ENCODE results near the gene GOLGB1. TPM values are rescaled to one million over a fixed set of nuclear protein-coding genes. Genes with fewer than 3 reads are reported as not detected.

GOLGB1 gene
- total RNA-seq, 5 donors from 2014 or later (not counting 1 experiment from before 2014, with no cell fraction given): 33.5 to 47.0 (median 40.1) TPM

DNA sequence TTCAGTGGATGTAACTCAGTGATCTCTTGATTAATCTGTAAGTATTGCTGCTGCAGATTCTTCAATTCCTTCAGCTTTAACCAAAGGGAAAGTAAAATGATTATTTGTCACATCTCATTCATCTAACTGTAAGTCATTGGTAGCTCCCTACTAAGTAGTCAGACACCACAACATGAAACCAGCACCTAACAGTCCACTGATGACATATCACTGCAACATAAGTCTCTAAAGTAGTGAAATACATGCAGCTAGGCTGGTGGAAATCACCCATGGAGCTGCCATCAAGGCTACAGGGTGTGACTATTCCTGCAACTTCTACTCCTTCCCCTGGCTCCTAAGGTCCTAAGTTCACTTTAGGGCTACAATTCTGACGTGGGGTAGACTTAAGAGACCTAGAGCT is 67.7 kb downstream of the GOLGB1 start:
- H3K9me3 Mint-ChIP-seq: peaks cover 5 to 19% (median 8%) of the 10 kb centered on the region in 3 donors
- WGBS (ENCODE audit: insufficient coverage): no CpG with 5 or more reads among the region's 1 CpG
- Histone ChIP-seq H3K9me3 (no peaks in the 10 kb centered on the region), H3K4me3 (ENCODE audit: control insufficient read depth in 1 of 2, extremely low read depth in 1 of 2, low read length in 1 of 2) (no peak overlapping the region), H3K27me3 (replicated peaks in 1 of 2; ENCODE audit: control insufficient read depth in 2 of 2, extremely low read depth in 1 of 2, insufficient read depth in 2 of 2, low read length in 1 of 2) (no peaks in the 10 kb centered on the region), H3K27ac (ENCODE audit: low read length) (no peak overlapping the region), H3K4me1 (ENCODE audit: control insufficient read depth in 1 of 2, extremely low read depth in 1 of 2, insufficient read depth in 2 of 2, low read length in 2 of 2) (no peaks in the 10 kb centered on the region), H3K36me3 (ENCODE audit: control insufficient read depth in 2 of 2, extremely low read depth in 1 of 2, insufficient read depth in 1 of 2, low read length in 1 of 2) (peaks cover 0 to 51% of the 10 kb centered on the region in 2 donors)
- H3K4me3 Mint-ChIP-seq: no peak overlapping the region
- H3K27ac Mint-ChIP-seq: no peak overlapping the region
- no peak for ATAC-seq (replicated peaks in 1 of 4)
- H3K4me1 Mint-ChIP-seq: no peaks in the 10 kb centered on the region
- POLR2A ChIA-PET: no interaction called here
- DNase-seq: no peak
- peaks cover 78% of the 10 kb centered on the region for H3K36me3 Mint-ChIP-seq
- CTCF ChIA-PET: interaction anchor here (0.6 to 1.5 kb wide), 3 partner anchors 11 to 135 kb away, joined by 3 to 5 read pairs (median 3); partner anchors contain the start of gene HCLS1 (in 1 of the 2)
- no peaks in the 10 kb centered on the region for H3K27me3 Mint-ChIP-seq

DNA sequence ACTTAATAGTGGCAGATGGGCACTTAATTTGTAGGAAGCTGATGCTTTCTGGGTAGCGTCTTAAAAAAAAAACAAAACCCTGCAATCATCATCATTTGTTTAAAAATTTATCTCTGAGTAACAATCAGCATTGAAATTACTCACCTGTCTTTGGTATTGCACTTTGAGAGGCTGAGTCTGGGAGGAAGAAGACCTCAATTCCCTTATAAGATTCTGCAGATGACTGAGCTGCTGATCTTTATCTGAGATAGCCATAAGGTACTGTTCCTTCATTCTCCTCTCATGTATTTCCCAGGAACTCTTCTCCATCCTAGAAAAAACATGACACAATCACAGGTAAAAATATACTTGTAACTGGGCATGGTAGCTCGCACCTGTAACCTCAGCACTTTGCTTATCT is 72.4 kb downstream of the GOLGB1 start:
- no peaks in the 10 kb centered on the region for H3K27me3 ChIP-seq (replicated peaks in 1 of 2; ENCODE audit: control insufficient read depth in 2 of 2, extremely low read depth in 1 of 2, insufficient read depth in 2 of 2, low read length in 1 of 2)
- no peak for DNase-seq
- H3K4me3 ChIP-seq (ENCODE audit: control insufficient read depth in 1 of 2, extremely low read depth in 1 of 2, low read length in 1 of 2): no peak overlapping the region
- Mint-ChIP-seq H3K4me3 (no peak overlapping the region), H3K27me3 (no peaks in the 10 kb centered on the region), H3K27ac (no peak overlapping the region), H3K9me3 (no peaks in the 10 kb centered on the region), H3K4me1 (no peaks in the 10 kb centered on the region), H3K36me3 (peaks cover 74% of the 10 kb centered on the region)
- no peaks in the 10 kb centered on the region for H3K4me1 ChIP-seq (ENCODE audit: control insufficient read depth in 1 of 2, extremely low read depth in 1 of 2, insufficient read depth in 2 of 2, low read length in 2 of 2)
- no CpG with 5 or more reads among the region's 2 CpGs for WGBS (ENCODE audit: insufficient coverage)
- POLR2A ChIA-PET: no interaction called here
- ATAC-seq (replicated peaks in 1 of 4): no peak
- no peak overlapping the region for H3K27ac ChIP-seq (ENCODE audit: low read length)
- CTCF ChIA-PET: no interaction called here
- no peaks in the 10 kb centered on the region for H3K9me3 ChIP-seq
- peaks cover 0 to 74% of the 10 kb centered on the region in 2 donors for H3K36me3 ChIP-seq (ENCODE audit: control insufficient read depth in 2 of 2, extremely low read depth in 1 of 2, insufficient read depth in 1 of 2, low read length in 1 of 2)

DNA sequence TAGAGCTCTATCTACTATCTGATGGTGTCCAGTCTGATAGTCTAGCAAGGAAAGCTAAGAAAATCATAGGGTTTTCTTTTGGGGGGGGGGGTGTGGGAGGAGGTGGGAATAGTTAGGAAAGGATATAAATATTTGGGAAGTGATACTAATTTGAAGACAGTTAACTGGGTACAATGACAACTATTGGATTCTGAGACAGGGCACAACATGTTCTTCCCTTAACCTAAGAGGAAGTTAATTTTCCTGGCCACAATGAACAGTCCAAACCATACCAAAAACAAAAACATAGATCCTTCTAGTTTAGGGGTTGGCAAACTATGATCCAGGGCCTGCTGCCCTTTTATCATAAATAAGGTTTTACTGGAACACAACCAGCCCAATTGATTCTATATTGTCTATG is 78.9 kb downstream of the GOLGB1 start:
- POLR2A ChIA-PET: interaction anchor here in 1 of 2 donors (0.6 kb wide), 1 partner anchor 166 kb away, joined by 3 read pairs; no protein-coding TSS in a partner anchor
- Mint-ChIP-seq H3K4me1 (no peaks in the 10 kb centered on the region), H3K36me3 (peaks cover 66% of the 10 kb centered on the region), H3K4me3 (no peak overlapping the region), H3K27ac (no peak overlapping the region), H3K9me3 (no peaks in the 10 kb centered on the region), H3K27me3 (no peaks in the 10 kb centered on the region)
- CTCF ChIA-PET: no interaction called here
- Histone ChIP-seq H3K27ac (ENCODE audit: low read length) (no peak overlapping the region), H3K27me3 (replicated peaks in 1 of 2; ENCODE audit: control insufficient read depth in 2 of 2, extremely low read depth in 1 of 2, insufficient read depth in 2 of 2, low read length in 1 of 2) (no peaks in the 10 kb centered on the region), H3K4me3 (ENCODE audit: control insufficient read depth in 1 of 2, extremely low read depth in 1 of 2, low read length in 1 of 2) (no peak overlapping the region), H3K36me3 (ENCODE audit: control insufficient read depth in 2 of 2, extremely low read depth in 1 of 2, insufficient read depth in 1 of 2, low read length in 1 of 2) (peaks cover 0 to 70% of the 10 kb centered on the region in 2 donors), H3K9me3 (no peaks in the 10 kb centered on the region), H3K4me1 (ENCODE audit: control insufficient read depth in 1 of 2, extremely low read depth in 1 of 2, insufficient read depth in 2 of 2, low read length in 2 of 2) (no peaks in the 10 kb centered on the region)
- ATAC-seq (replicated peaks in 1 of 4): no peak
- no peak for DNase-seq

DNA sequence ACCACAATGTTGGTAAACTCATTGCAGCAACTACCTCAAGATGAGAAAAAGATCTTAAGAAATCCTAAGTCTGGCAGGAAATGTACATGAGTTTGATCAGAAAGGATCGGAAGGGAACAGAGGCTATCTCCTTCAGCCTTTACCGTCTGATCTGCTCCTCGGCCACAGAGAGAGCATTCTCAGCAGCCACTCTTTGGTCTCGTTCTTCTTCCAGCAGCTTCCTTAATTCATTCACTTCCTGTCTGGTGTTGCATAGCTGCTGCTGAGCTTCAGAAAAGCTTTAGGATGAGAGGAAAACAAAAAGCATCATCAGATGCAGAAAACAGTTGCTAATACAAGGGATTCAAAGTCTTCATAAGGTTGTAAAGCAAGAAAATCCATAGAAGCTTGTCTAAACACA is 82.2 kb downstream of the GOLGB1 start:
- Mint-ChIP-seq H3K9me3 (no peaks in the 10 kb centered on the region), H3K4me3 (no peak overlapping the region), H3K27me3 (no peaks in the 10 kb centered on the region), H3K27ac (no peak overlapping the region), H3K36me3 (peaks cover 72% of the 10 kb centered on the region), H3K4me1 (no peaks in the 10 kb centered on the region)
- Histone ChIP-seq H3K9me3 (no peaks in the 10 kb centered on the region), H3K27ac (ENCODE audit: low read length) (no peak overlapping the region), H3K27me3 (replicated peaks in 1 of 2; ENCODE audit: control insufficient read depth in 2 of 2, extremely low read depth in 1 of 2, insufficient read depth in 2 of 2, low read length in 1 of 2) (no peaks in the 10 kb centered on the region), H3K4me1 (ENCODE audit: control insufficient read depth in 1 of 2, extremely low read depth in 1 of 2, insufficient read depth in 2 of 2, low read length in 2 of 2) (no peaks in the 10 kb centered on the region), H3K4me3 (ENCODE audit: control insufficient read depth in 1 of 2, extremely low read depth in 1 of 2, low read length in 1 of 2) (no peak overlapping the region), H3K36me3 (ENCODE audit: control insufficient read depth in 2 of 2, extremely low read depth in 1 of 2, insufficient read depth in 1 of 2, low read length in 1 of 2) (peaks cover 0 to 83% of the 10 kb centered on the region in 2 donors)
- CTCF ChIA-PET: no interaction called here
- WGBS (ENCODE audit: insufficient coverage): 100% methylated on average over 4 of the region's 4 CpGs
- POLR2A ChIA-PET: interaction anchor here (0.5 to 1.2 kb wide), 2 partner anchors 12 to 67 kb away, joined by 4 to 5 read pairs; no protein-coding TSS in a partner anchor
- DNase-seq: no peak
- no peak for ATAC-seq (replicated peaks in 1 of 4)

DNA sequence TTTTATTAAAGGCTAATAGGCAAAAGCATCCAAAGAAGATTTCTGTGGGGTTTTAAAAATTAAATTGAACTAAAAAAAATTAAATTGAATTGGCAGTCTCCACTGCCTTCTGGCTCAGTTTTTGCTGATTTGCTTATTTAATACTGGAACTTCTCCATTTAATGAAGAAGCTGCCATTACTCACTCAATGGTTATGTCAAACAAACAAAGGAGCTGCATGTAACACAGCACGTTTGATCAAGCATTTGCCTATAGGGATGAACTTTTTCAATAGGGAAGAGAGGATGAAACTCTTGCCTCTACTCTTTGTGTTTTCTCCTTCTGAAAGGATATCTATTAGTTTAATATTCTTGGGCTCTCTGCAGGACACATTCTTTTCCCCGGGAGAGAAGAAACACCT is 84.1 kb downstream of the GOLGB1 start:
- peaks cover 60% of the 10 kb centered on the region for H3K36me3 Mint-ChIP-seq
- H3K27ac Mint-ChIP-seq: no peak overlapping the region
- H3K27ac ChIP-seq (ENCODE audit: low read length): no peak overlapping the region

DNA sequence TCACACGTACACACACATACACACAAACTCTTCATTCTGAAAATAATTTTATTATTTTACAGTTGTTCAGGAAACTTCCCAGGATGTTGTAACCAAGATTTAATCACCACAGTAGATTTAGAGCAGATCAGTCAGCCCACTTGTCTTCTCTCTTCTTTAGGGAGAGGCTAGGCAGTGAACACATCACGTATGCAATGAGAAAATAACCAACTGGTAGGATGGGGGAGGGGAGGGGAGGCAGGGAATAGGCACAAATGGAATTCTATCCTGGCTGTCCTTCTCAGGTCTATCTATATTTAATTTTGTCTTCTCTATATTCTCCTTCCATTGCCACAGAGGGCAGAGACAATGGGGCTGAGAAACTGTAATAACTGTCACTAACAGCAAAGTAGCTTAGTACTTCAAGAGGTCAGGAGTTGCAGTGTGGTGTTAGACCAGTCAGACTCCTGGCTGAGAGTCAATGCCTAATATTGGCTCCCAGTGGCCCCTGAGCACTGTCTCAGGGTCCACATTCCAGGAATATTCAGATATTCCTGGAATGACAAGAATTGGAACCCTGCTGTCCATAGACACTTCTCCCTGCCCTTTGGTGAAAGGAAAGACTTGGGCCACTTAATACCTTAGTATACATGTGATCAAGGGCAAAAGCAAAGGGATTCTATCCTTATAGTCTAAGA is 86.2 kb downstream of the GOLGB1 start:
- POLR2A ChIA-PET: interaction anchor here in 1 of 2 donors (0.6 kb wide), 1 partner anchor 141 kb away, joined by 3 read pairs; no protein-coding TSS in a partner anchor
- Mint-ChIP-seq H3K27me3 (no peaks in the 10 kb centered on the region), H3K36me3 (peaks cover 62% of the 10 kb centered on the region), H3K4me3 (no peak overlapping the region), H3K4me1 (peaks cover 33 to 36% (median 35%) of the 10 kb centered on the region in 3 donors), H3K27ac (no peak overlapping the region), H3K9me3 (no peaks in the 10 kb centered on the region)
- CTCF ChIA-PET: interaction anchor here in 1 of 2 donors (0.6 kb wide), 1 partner anchor 116 kb away, joined by 4 read pairs; no protein-coding TSS in a partner anchor
- no CpG with 5 or more reads among the region's 2 CpGs for WGBS (ENCODE audit: insufficient coverage)
- DNase-seq: no peak
- Histone ChIP-seq H3K27ac (ENCODE audit: low read length) (no peak overlapping the region), H3K27me3 (replicated peaks in 1 of 2; ENCODE audit: control insufficient read depth in 2 of 2, extremely low read depth in 1 of 2, insufficient read depth in 2 of 2, low read length in 1 of 2) (no peaks in the 10 kb centered on the region), H3K4me1 (ENCODE audit: control insufficient read depth in 1 of 2, extremely low read depth in 1 of 2, insufficient read depth in 2 of 2, low read length in 2 of 2) (peaks cover 18 to 24% of the 10 kb centered on the region in 2 experiments), H3K4me3 (ENCODE audit: control insufficient read depth in 1 of 2, extremely low read depth in 1 of 2, low read length in 1 of 2) (no peak overlapping the region), H3K9me3 (no peaks in the 10 kb centered on the region), H3K36me3 (ENCODE audit: control insufficient read depth in 2 of 2, extremely low read depth in 1 of 2, insufficient read depth in 1 of 2, low read length in 1 of 2) (peaks cover 0 to 67% of the 10 kb centered on the region in 2 donors)
- no peak for ATAC-seq (replicated peaks in 1 of 4)

More for the DNA sequence above, 84.1 kb downstream of the GOLGB1 start:
- POLR2A ChIA-PET: no interaction called here
- no peaks in the 10 kb centered on the region for H3K27me3 ChIP-seq (replicated peaks in 1 of 2; ENCODE audit: control insufficient read depth in 2 of 2, extremely low read depth in 1 of 2, insufficient read depth in 2 of 2, low read length in 1 of 2)
- Mint-ChIP-seq H3K9me3 (no peaks in the 10 kb centered on the region), H3K27me3 (no peaks in the 10 kb centered on the region), H3K4me1 (peaks cover 11 to 15% (median 13%) of the 10 kb centered on the region in 3 donors), H3K4me3 (no peak overlapping the region)
- peaks cover 0 to 77% of the 10 kb centered on the region in 2 donors for H3K36me3 ChIP-seq (ENCODE audit: control insufficient read depth in 2 of 2, extremely low read depth in 1 of 2, insufficient read depth in 1 of 2, low read length in 1 of 2)
- H3K4me1 ChIP-seq (ENCODE audit: control insufficient read depth in 1 of 2, extremely low read depth in 1 of 2, insufficient read depth in 2 of 2, low read length in 2 of 2): peaks cover 5 to 6% of the 10 kb centered on the region in 2 experiments
- DNase-seq: no peak
- H3K9me3 ChIP-seq: no peaks in the 10 kb centered on the region
- no peak overlapping the region for H3K4me3 ChIP-seq (ENCODE audit: control insufficient read depth in 1 of 2, extremely low read depth in 1 of 2, low read length in 1 of 2)
- no peak for ATAC-seq (replicated peaks in 1 of 4)
- WGBS (ENCODE audit: insufficient coverage): no CpG with 5 or more reads among the region's 2 CpGs
- CTCF ChIA-PET: no interaction called here

Data from T-cell (primary cell).